IPS-18c (cell line): Measurements from ENCODE around the gene GPAT3.
A peak's percentile ranks its signal among the peaks of the same experiment; 100 is the strongest.

Experiments
- H3K4me3 ChIP-seq: 2 replicates; pipeline ENCODE4 v1.7.0; 2013; ENCODE audit warnings: low read depth, mild to moderate bottlenecking, low read length, moderate library complexity; ENCODE audit not compliant: insufficient read depth
- H3K9me3 ChIP-seq: one replicate; pipeline ENCODE4 v1.6.1; 2013; ENCODE audit warnings: mild to moderate bottlenecking, low read length, moderate library complexity; ENCODE audit not compliant: control insufficient read depth, insufficient read depth

GPAT3 gene

GRCh38 chr4:83536362-83537272, 709 bp downstream of the GPAT3 start:
- Histone ChIP-seq H3K9me3 (no peaks in the 10 kb centered on the region), H3K4me3 (peak overlapping the region; percentile 43)

DNA sequence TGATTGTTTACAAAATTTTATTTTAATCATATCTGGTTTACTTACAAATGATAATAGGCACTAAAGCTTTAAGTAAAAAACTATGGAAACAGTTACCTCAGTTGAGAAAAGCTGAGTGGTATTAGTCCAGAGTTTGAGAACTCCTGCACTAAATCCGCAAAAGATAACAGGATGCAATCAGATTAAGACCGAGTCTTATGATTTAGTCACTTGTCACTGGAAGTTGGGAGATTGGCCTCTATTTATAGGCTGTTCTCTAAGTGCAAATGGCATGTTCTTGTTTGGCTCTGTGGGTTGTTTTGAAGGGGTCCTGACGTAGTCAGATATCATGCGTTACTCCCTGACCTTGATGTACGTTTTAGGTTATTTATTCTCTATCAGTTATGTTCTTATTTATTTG, 6.3 kb downstream of the GPAT3 start:
- Histone ChIP-seq H3K4me3 (no peak overlapping the region), H3K9me3 (no peaks in the 10 kb centered on the region)

GRCh38 chr4:83546786-83547185, 10.9 kb downstream of the GPAT3 start:
- H3K9me3 ChIP-seq, result no peaks in the 10 kb centered on the region
- H3K4me3 ChIP-seq, result no peak overlapping the region

DNA sequence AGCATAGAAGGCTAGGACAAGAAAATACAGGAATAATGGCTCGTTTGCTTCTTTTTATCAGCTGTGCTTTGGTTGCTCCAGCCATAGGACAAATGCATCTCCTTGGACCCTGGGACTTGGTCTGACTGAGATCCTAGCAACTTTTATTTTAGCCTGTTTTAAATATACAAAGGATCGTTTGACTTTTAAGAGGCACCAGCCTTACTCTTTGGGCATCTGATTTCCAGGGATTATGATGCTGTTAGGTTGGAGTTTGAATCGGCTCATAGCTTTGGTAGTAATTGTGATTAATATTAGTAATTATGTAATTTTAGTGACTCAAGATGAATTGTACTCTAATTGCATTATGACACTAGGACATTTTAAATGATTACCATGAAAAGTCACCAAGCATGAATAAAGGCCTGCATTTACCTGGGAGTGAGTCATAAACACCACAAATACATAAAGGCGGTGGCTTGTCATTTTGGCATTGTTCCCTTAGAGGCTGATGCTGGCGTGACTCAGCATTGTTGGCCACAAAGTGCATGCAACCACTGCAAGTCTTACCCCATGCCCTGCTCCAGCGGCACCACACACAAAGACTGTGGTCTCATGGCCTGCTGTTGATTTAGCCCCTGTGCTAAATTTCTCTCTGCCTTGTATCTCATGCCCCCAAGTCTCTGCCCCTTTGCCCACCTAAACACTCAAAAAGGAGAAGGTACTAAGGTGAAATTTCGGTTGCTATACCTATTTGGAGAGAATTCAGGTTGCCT, 12.4 kb downstream of the GPAT3 start:
- no peaks in the 10 kb centered on the region for H3K9me3 ChIP-seq
- H3K4me3 ChIP-seq, result no peak overlapping the region

DNA sequence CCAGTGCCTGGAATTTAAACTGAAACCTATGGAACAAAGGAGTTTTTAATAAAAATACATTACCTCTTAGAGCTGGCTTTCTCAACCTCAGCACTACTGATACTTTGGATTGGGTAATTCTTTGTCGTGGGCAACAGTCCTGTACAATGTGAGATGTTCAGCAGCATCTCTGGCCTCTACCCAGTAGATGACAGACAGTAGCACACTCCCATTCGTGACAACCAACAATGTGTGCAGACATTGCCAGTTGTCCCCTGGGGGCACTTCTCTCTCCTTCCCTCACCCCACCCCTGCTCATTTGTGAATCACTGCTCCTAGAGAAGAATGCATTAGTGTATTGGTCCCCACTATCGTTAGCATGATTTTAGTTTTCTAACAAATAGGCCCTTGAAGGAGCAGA, 16.2 kb downstream of the GPAT3 start:
- no peak overlapping the region for H3K4me3 ChIP-seq
- no peaks in the 10 kb centered on the region for H3K9me3 ChIP-seq

GRCh38 chr4:83552924-83553323, 17.0 kb downstream of the GPAT3 start:
- no peaks in the 10 kb centered on the region for H3K9me3 ChIP-seq
- no peak overlapping the region for H3K4me3 ChIP-seq

- no peak overlapping the region for H3K4me3 ChIP-seq
- no peaks in the 10 kb centered on the region for H3K9me3 ChIP-seq
Measured at GRCh38 chr4:83556006-83556707, 20.2 kb downstream of the GPAT3 start.

DNA sequence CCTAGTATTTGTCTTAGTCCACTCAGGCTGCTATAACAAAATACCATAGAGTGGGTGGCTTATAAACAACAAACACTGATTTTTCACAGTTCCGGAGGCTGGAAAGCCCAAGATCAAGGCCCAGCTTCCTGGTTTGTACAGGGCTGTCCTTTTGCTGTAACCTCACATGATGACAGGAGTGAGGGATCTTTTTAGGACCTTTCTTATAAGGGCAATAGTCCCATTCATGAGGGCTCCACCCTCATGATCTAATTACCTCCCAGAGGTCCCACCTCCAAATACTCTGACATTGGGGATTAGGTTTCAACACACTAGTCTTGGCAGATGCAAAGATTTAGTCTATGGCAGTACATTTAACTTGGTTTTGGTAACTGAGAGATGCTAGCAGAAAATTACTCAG, 20.9 kb downstream of the GPAT3 start:
- H3K4me3 ChIP-seq, result no peak overlapping the region

DNA sequence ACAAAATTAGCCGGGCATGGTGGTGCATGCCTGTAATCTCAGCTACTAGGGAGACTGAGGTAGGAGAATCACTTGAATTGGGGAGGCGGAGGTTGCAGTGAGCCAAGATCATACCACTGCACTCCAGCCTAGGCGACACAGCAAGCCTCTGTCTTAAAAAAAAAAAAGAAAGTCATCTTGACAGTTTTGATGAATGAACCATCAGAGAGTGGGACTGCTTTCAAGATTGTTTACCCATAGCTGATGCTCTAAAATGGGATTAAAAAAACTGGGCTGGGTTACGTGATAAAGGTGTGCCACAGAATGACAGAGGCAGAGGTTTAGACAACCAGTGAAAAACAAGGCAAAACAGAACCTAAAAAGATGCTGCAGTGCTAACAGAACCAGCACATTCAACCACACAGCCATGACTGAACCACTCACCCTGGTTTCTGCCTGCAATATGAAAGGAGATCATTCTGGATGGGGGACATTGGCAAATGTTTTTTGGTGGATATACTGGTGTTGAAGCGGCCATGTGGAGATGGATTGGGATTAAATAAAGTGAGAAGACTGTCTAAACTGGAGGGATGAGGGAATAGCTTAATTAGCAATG, 22.2 kb downstream of the GPAT3 start:
- Histone ChIP-seq H3K4me3 (no peak overlapping the region), H3K9me3 (no peaks in the 10 kb centered on the region)

More for the DNA sequence above, 20.9 kb downstream of the GPAT3 start:
- H3K9me3 ChIP-seq, result no peaks in the 10 kb centered on the region

DNA sequence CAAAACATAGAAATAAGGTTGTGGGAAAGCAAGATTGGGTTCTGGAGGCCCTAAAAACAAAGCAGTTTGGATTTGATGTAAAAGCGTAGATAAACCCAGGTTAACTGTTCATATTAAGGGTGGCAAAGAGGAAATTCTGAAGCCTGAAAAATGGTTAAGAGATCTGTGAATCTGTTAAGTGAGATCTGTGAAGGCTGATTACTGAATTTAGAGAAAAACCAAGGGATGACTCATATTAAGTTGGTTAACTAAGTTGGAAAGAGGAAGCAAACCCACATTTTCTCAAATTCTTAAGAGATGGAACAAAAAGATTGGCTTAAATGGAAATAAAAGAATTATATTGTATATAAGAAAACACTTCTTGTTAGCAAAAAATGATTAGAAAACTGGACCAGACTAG, 22.8 kb downstream of the GPAT3 start:
- H3K4me3 ChIP-seq, result no peak overlapping the region
- H3K9me3 ChIP-seq, result no peaks in the 10 kb centered on the region

DNA sequence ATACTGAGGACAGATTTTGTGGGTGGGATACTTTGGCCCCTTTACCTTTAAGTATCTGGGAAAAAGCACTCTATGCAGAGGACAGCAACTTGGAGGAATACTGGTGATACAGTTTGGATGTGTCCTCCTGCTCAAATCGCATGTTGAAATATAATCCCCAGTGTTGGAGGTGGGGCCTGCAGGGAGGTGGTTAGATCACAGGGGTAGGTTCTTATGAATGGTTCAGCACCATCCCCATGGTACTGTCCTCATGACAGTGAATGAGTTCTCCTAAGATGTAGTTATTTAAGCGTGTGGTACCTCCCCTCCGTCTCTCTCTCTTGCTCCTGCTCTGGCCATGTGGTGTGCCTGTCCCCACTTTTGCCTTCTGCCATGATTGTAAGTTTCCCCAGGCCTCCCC, 24.6 kb downstream of the GPAT3 start:
- H3K4me3 ChIP-seq, result no peak overlapping the region

DNA sequence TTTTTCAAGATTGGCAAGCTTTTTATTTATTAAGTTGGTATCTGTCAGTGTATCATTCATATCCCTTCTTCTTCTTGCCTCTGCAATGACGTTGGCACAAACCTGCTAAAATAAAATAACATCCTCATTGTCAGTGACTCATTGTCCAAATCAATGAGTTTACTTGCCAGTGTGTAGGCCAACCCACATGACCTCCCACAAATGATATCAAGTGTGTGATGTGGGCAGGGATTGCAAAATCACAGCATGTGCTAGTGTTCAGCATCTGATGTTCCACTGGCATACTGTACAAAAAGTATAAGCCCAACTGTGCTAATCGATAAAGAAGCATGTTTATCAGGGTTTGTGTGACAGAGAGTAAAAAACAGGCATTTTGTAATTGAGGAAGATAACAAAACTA, 25.5 kb downstream of the GPAT3 start:
- Histone ChIP-seq H3K4me3 (no peak overlapping the region), H3K9me3 (no peaks in the 10 kb centered on the region)

More for the DNA sequence above, 24.6 kb downstream of the GPAT3 start:
- H3K9me3 ChIP-seq, result no peaks in the 10 kb centered on the region

GRCh38 chr4:83563998-83564397, 28.1 kb downstream of the GPAT3 start:
- Histone ChIP-seq H3K4me3 (no peak overlapping the region), H3K9me3 (no peaks in the 10 kb centered on the region)

- no peak overlapping the region for H3K4me3 ChIP-seq
Measured at GRCh38 chr4:83568062-83568461, 32.2 kb downstream of the GPAT3 start.

DNA sequence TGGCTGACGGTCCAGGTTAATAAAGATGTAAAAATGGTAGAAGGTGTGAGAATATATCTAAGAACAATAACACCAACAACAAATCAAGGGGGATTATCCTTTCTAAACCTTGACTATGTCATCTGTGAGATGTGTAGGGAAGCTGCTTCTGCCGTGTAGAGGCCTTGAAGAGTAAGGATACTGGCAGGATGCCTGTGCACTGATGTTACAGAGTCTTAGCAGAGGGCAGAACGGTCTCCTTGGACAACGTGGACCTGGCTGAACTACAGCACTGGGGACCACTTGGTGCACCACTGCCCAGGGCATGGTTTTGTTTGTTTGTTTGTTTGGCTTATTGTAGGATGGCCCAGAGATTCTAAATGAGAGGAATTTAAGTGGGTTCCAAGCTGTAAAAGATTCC, 33.5 kb downstream of the GPAT3 start:
- Histone ChIP-seq H3K4me3 (no peak overlapping the region), H3K9me3 (no peaks in the 10 kb centered on the region)

More at GRCh38 chr4:83568062-83568461, 32.2 kb downstream of the GPAT3 start:
- H3K9me3 ChIP-seq, result no peaks in the 10 kb centered on the region

GRCh38 chr4:83569987-83570386, 34.1 kb downstream of the GPAT3 start:
- no peak overlapping the region for H3K4me3 ChIP-seq
- no peaks in the 10 kb centered on the region for H3K9me3 ChIP-seq

DNA sequence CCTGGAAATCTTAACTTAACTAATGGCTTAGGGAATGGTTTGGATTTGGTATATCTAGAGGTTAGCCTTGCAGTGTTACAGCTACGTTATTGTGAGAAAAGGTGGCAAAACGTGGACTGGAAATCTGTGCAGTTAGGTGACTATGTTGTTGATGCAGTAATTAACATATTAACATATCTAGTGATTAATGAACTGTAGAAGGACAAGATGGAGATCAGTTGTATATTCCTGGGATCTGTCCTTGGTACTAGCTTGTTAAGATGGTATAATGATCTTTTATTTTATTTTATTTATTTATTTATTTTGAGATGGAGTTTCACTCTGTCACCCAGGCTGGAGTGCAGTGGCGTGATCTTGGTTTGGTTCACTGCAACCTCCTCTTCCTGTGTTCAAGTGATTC, 36.9 kb downstream of the GPAT3 start:
- Histone ChIP-seq H3K9me3 (no peaks in the 10 kb centered on the region), H3K4me3 (no peak overlapping the region)
